GM23248 (cell line): ENCODE measurements around the gene DEPP1. TPM values are rescaled to one million over a fixed set of nuclear protein-coding genes. Genes with fewer than 3 reads are reported as not detected.
A peak's percentile ranks its signal among the peaks of the same experiment; 100 is the strongest.

Experiments
- DNase-seq: peaks from one replicate; pipeline ENCODE4 v3.0.0-alpha.2; 2015
- H2AFZ ChIP-seq: fragments of 200-600 bp; sonication (generic); 2 replicates; pipeline ENCODE4 v1.6.1; 2016; ENCODE audit warnings: antibody characterized with exemption
- H3F3A ChIP-seq: fragments of 200-600 bp; sonication (generic); 2 replicates; pipeline ENCODE4 v1.6.1; 2016; ENCODE audit warnings: mild to moderate bottlenecking, antibody characterized with exemption, mixed run types; ENCODE audit not compliant: insufficient read depth
- H3K27ac ChIP-seq: fragments of 200-600 bp; sonication (generic); 2 replicates; pipeline ENCODE4 v1.5.1; 2016; ENCODE audit warnings: mild to moderate bottlenecking
- H3K27me3 ChIP-seq: fragments of 200-600 bp; sonication (generic); replicated peaks from 2 replicates; pipeline ENCODE4 v1.6.1; 2016; ENCODE audit warnings: mild to moderate bottlenecking; ENCODE audit not compliant: insufficient read depth
- H3K36me3 ChIP-seq: fragments of 200-600 bp; sonication (generic); 2 replicates; pipeline ENCODE4 v1.6.1; 2016; ENCODE audit warnings: low read depth, mild to moderate bottlenecking
- H3K4me1 ChIP-seq: fragments of 200-600 bp; sonication (generic); 2 replicates; pipeline ENCODE4 v1.6.1; 2016; ENCODE audit warnings: mild to moderate bottlenecking; ENCODE audit not compliant: insufficient read depth
- H3K4me2 ChIP-seq: fragments of 200-600 bp; sonication (generic); one replicate; pipeline ENCODE4 v1.6.1; 2016; ENCODE audit warnings: mild to moderate bottlenecking; ENCODE audit not compliant: unreplicated experiment
- H3K4me3 ChIP-seq: fragments of 200-600 bp; sonication (generic); 2 replicates; pipeline ENCODE4 v1.5.1; 2016; ENCODE audit warnings: mild to moderate bottlenecking
- H3K79me2 ChIP-seq: fragments of 200-600 bp; sonication (generic); 2 replicates; pipeline ENCODE4 v1.6.1; 2016; ENCODE audit warnings: mild to moderate bottlenecking; ENCODE audit not compliant: insufficient read depth
- H3K9ac ChIP-seq: fragments of 200-600 bp; sonication (generic); 2 replicates; pipeline ENCODE4 v1.6.1; 2016; ENCODE audit warnings: mild to moderate bottlenecking
- H3K9me2 ChIP-seq: fragments of 200-600 bp; sonication (generic); 2 replicates; pipeline ENCODE4 v1.6.1; 2016; ENCODE audit warnings: mixed run types, mild to moderate bottlenecking, moderate library complexity; ENCODE audit not compliant: insufficient read depth
- H3K9me3 ChIP-seq: fragments of 200-600 bp; sonication (generic); one replicate; pipeline ENCODE4 v1.6.1; 2017; ENCODE audit warnings: low read depth
- H4K20me1 ChIP-seq: fragments of 200-600 bp; sonication (generic); 2 replicates; pipeline ENCODE4 v1.6.0; 2016; ENCODE audit not compliant: insufficient read depth
- EZH2 ChIP-seq: fragments of 200-600 bp; sonication (generic); IDR thresholded peaks from 2 replicates; pipeline ENCODE4 v1.6.1; 2018; ENCODE audit warnings: antibody characterized with exemption, mild to moderate bottlenecking; ENCODE audit not compliant: insufficient read depth, poor library complexity, severe bottlenecking
- EZH2phosphoT487 ChIP-seq: fragments of 200-600 bp; sonication (generic); IDR thresholded peaks from 2 replicates; pipeline ENCODE4 v1.6.1; 2018; ENCODE audit warnings: antibody characterized with exemption, moderate library complexity, mild to moderate bottlenecking, low read depth; ENCODE audit not compliant: insufficient read depth
- WGBS, 2 experiments: methylation state at CpG; one replicate each; pipeline ENCODE4 v1.1.6; 2015 to 2017; ENCODE audit warnings: low lambda C conversion rate in 2 of 2, low coverage in 1 of 2; ENCODE audit errors: missing lambda C conversion rate in 2 of 2; 5-methylcytosine and 5-hydroxymethylcytosine counted together
- in situ Hi-C: fragments of 300-500 bp; cut with MboI; formaldehyde crosslinking; loops from 2 replicates; pipeline ENCODE4 v1.15.0; 2020
- polyA plus RNA-seq: library from polyadenylated mRNA; unstranded; fragments of >200 nt; fragmentation: Nextera tagmentation; extraction: Ambion mirVana; gene quantifications from 2 replicates; pipeline ENCODE4 v1.2.1, GENCODE V29; 2016
- total RNA-seq: library from RNA; depleted of rRNA; stranded (reverse); fragments of >200 nt; shearing (Covaris generic); gene quantifications from 2 replicates; pipeline ENCODE4 v1.2.3, GENCODE V29; 2014

The DEPP1 gene
- total and polyA plus RNA-seq, 2 experiments from 2014 or later: 10.1 to 10.2 TPM

GRCh38 chr10:44979281-44980191 is 927 bp upstream of the DEPP1 start:
- Histone ChIP-seq H3K4me3 (no peak overlapping the region), H3K9ac (peak overlapping the region; percentile 70), H3K27me3 (no peaks in the 10 kb centered on the region), H3K27ac (peak overlapping the region; percentile 86), H3K4me2 (peak overlapping the region; percentile 87), H4K20me1 (no peaks in the 10 kb centered on the region), H3K4me1 (peaks cover 50% of the 10 kb centered on the region), H2AFZ (peak overlapping the region; percentile 72), H3K9me3 (no peaks in the 10 kb centered on the region), H3K9me2 (no peaks in the 10 kb centered on the region), H3F3A (peaks cover 18% of the 10 kb centered on the region; the same call in 1 of the 2 replicates), H3K79me2 (no peaks in the 10 kb centered on the region), H3K36me3 (no peaks in the 10 kb centered on the region)
- TF ChIP-seq EZH2 (no peak), EZH2phosphoT487 (no peak)
- in situ Hi-C loops: loop anchor here (25.0 kb wide), 1 partner anchor 1317 kb away; no protein-coding TSS in a partner anchor
- no peak for DNase-seq
- 84 to 86% methylated on average over 12 to 13 of the region's 13 CpGs for WGBS, 2 experiments

- Histone ChIP-seq H3K9ac (peak overlapping the region; percentile 70), H3K4me2 (peak overlapping the region; percentile 87), H3K79me2 (no peaks in the 10 kb centered on the region), H4K20me1 (no peaks in the 10 kb centered on the region), H3K36me3 (no peaks in the 10 kb centered on the region), H3K27ac (peak overlapping the region; percentile 33), H3K9me2 (no peaks in the 10 kb centered on the region), H3K27me3 (no peaks in the 10 kb centered on the region), H3F3A (peaks cover 18% of the 10 kb centered on the region; the same call in 1 of the 2 replicates), H3K9me3 (no peaks in the 10 kb centered on the region), H2AFZ (peak overlapping the region; percentile 72), H3K4me1 (peaks cover 50% of the 10 kb centered on the region), H3K4me3 (peak overlapping the region; percentile 65)
- TF ChIP-seq EZH2: no peak
- no peak for DNase-seq
- 64 to 71% methylated on average over 4 of the region's 4 CpGs for WGBS, 2 experiments
- in situ Hi-C loops: loop anchor here (25.0 kb wide), 1 partner anchor 1316 kb away; no protein-coding TSS in a partner anchor
These were observed 418 bp downstream of the DEPP1 start for GRCh38 chr10:44978213-44978569.

GRCh38 chr10:44977287-44978212 is 1.1 kb downstream of the DEPP1 start:
- Histone ChIP-seq H3K9me3 (no peaks in the 10 kb centered on the region), H3K9ac (peak overlapping the region; percentile 70), H2AFZ (peak overlapping the region; percentile 72; the same call in 1 of the 2 replicates), H4K20me1 (no peaks in the 10 kb centered on the region), H3K4me3 (peak overlapping the region; percentile 65), H3K27me3 (no peaks in the 10 kb centered on the region), H3K27ac (peak overlapping the region; percentile 33; the same call in 1 of the 2 replicates), H3K4me1 (peaks cover 49% of the 10 kb centered on the region), H3K79me2 (no peaks in the 10 kb centered on the region), H3F3A (peaks cover 18% of the 10 kb centered on the region; the same call in 1 of the 2 replicates), H3K4me2 (peak overlapping the region; percentile 87), H3K36me3 (no peaks in the 10 kb centered on the region), H3K9me2 (no peaks in the 10 kb centered on the region)
- WGBS, 2 experiments: 84% methylated on average over 22 to 25 of the region's 25 CpGs
- DNase-seq: no peak
- in situ Hi-C loops: loop anchor here (25.0 kb wide), 1 partner anchor 1315 kb away; no protein-coding TSS in a partner anchor
- TF ChIP-seq EZH2 (no peak), EZH2phosphoT487 (no peak)

GRCh38 chr10:44976352-44977198 is 2.0 kb downstream of the DEPP1 start:
- in situ Hi-C loops: loop anchor here (25.0 kb wide), 1 partner anchor 1314 kb away; no protein-coding TSS in a partner anchor
- no peaks in the 10 kb centered on the region for H3K79me2 ChIP-seq
- TF ChIP-seq EZH2: no peak
- TF ChIP-seq EZH2phosphoT487: no peak
- no peaks in the 10 kb centered on the region for H3K9me2 ChIP-seq
- H2AFZ ChIP-seq: no peak overlapping the region
- no peaks in the 10 kb centered on the region for H3K9me3 ChIP-seq
- DNase-seq: no peak
- H3K4me3 ChIP-seq: no peak overlapping the region
- H3K36me3 ChIP-seq: no peaks in the 10 kb centered on the region
- H3K9ac ChIP-seq: no peak overlapping the region
- 84 to 92% methylated on average over 9 of the region's 9 CpGs for WGBS, 2 experiments
- H4K20me1 ChIP-seq: no peaks in the 10 kb centered on the region
- H3K27ac ChIP-seq: no peak overlapping the region
- H3K4me2 ChIP-seq: no peak overlapping the region
- H3K4me1 ChIP-seq: peaks cover 39% of the 10 kb centered on the region
- H3F3A ChIP-seq: peaks cover 15% of the 10 kb centered on the region; the same call in 1 of the 2 replicates
- no peaks in the 10 kb centered on the region for H3K27me3 ChIP-seq
